H1 (cell line): ENCODE measurements around the gene CPED1. TPM values are rescaled to one million over a fixed set of nuclear protein-coding genes. Genes with fewer than 3 reads are reported as not detected.

Experiments
- CBX5 ChIP-seq: fragments of 300-800, 300-1000 bp; sonication (generic); IDR thresholded peaks from 2 replicates; pipeline ENCODE4 v1.7.1; 2016; ENCODE audit warnings: antibody characterized with exemption, low read length, low read depth
- CHD2 ChIP-seq: IDR thresholded peaks from 2 replicates; pipeline ENCODE4 v1.6.1; 2012; ENCODE audit warnings: low read length, improper control_type of control experiment
- GTF2F1 ChIP-seq: IDR thresholded peaks from 2 replicates; pipeline ENCODE4 v1.6.1; 2012; ENCODE audit warnings: low read depth, low read length, improper control_type of control experiment, borderline replicate concordance
- TAF1 ChIP-seq: IDR thresholded peaks from 2 replicates; pipeline ENCODE4 v1.6.1; 2011; ENCODE audit warnings: mild to moderate bottlenecking, low read depth, low read length
- polyA plus RNA-seq, 7 experiments: library from polyadenylated mRNA; depleted of rRNA in 3 of 7; stranded (reverse) in 5 of 7; unstranded in 2 of 7; fragments of >200 nt in 5 of 7; fragments of 200-250 nt in 2 of 7; gene quantifications; 1 replicate in 5 of 7; 2 replicates in 1 of 7; 4 replicates in 1 of 7; pipeline versions ENCODE4 v1.2.1 to v1.2.3, GENCODE V29; 2011 to 2013; ENCODE audit warnings: missing spikeins in 2 of 7, mixed read lengths in 2 of 7
- total RNA-seq: library from RNA; stranded (reverse); fragmentation: NEBNext Ultra II Directional; extraction: Animal tissue kit (Norgen Biotek cat#: 25700); gene quantifications from 2 replicates; pipeline ENCODE4 v1.2.1, GENCODE V29; 2021

CPED1 gene
- total and polyA plus RNA-seq, 2 of the 8 experiments (the other 6 are each of a cell fraction or from before 2014, with no cell fraction given) = 0.08 to 0.39 TPM

DNA sequence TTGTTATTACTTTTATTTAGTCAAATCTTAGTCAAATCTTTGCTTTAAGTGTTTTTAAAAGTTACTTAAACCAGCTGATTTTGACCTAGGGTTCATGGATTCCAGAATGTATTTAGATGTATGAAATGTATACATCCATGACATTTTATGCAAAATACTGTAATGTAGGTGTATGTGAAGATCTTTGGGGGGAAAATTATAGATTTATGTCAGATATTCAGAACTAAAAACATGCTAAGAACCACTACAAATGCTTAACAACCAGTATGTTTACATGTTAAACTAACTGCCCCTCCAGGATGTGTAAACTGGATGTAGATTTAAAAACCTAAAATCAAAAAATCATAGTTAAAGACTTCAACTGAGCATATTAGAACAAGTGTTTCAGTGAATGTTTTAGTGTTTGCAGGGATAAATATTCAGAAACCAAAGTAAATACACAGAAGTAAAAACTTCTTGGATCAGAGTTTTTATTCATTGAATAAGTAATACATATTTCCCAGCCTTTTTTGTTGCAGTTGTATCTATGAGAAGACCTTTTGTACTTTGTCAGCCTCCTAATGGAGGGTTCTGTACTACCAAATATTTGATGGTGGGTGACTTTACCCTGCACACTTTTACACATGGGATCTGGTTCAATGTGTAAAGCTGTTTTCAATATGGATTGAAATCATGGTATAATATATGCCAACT, 3.9 kb downstream of the CPED1 start (continued):
- TF ChIP-seq TAF1 (no peak), CBX5 (no peak), GTF2F1 (no peak), CHD2 (no peak)
- TF ChIP-seq, all 59 proteins: peak for 0
